Fibroblast of pulmonary artery (primary cell): ENCODE results near the gene DLK1.

ENCODE experiments used
- DNase-seq: peaks from one replicate; pipeline ENCODE4 v3.0.0-alpha.2; 2010; ENCODE audit warnings: low read depth
- H3K4me3 ChIP-seq: replicated peaks from 2 replicates; pipeline ENCODE4 v1.5.1; 2011; ENCODE audit warnings: low read depth, mild to moderate bottlenecking, control low read depth, low read length, moderate library complexity
- TF ChIP-seq, protein P1 (sequence below): IDR thresholded peaks from 2 replicates; pipeline ENCODE4 v1.5.1; 2011; ENCODE audit warnings: mild to moderate bottlenecking, control low read depth, low read length, inconsistent platforms; ENCODE audit errors: missing control alignments

Gene DLK1

GRCh38 chr14:100771121-100771800 is 44.6 kb downstream of the DLK1 start:
- peak; percentile 14 for DNase-seq
- TF ChIP-seq, protein P1, sequence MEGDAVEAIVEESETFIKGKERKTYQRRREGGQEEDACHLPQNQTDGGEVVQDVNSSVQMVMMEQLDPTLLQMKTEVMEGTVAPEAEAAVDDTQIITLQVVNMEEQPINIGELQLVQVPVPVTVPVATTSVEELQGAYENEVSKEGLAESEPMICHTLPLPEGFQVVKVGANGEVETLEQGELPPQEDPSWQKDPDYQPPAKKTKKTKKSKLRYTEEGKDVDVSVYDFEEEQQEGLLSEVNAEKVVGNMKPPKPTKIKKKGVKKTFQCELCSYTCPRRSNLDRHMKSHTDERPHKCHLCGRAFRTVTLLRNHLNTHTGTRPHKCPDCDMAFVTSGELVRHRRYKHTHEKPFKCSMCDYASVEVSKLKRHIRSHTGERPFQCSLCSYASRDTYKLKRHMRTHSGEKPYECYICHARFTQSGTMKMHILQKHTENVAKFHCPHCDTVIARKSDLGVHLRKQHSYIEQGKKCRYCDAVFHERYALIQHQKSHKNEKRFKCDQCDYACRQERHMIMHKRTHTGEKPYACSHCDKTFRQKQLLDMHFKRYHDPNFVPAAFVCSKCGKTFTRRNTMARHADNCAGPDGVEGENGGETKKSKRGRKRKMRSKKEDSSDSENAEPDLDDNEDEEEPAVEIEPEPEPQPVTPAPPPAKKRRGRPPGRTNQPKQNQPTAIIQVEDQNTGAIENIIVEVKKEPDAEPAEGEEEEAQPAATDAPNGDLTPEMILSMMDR = no peak
- no peak overlapping the region for H3K4me3 ChIP-seq

DNA sequence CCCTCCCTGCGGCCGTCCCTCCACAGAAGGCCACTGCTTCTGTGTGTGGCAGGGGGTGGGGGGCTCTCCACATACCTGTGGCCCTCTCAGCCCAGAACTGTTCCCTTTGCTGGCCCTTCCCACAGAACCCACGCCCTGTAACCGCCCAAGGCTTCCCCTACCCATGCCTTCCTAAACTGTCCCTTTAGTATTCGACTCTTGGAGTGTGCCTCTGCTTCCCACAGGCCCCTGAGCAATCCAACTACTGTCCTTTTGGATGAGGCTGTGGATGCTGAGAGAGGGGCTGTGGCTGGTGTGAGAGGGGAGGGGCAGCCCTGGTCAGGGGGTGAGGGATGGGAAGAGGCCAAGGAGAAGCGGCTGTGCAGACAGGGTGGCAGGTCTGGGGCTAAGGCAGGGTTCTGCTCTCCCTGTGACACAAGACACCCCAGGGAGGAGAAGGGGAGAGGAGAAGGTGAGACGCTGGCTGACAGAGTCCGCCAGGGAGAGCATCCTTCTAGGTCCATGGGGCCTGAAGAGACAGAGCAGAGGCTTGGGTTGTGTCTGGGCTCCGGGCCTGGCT is 46.0 kb downstream of the DLK1 start:
- H3K4me3 ChIP-seq = no peak overlapping the region
- TF ChIP-seq, protein P1 = no peak
- no peak for DNase-seq

GRCh38 chr14:100773331-100774163 is 46.9 kb downstream of the DLK1 start:
- TF ChIP-seq, protein P1 = no peak
- DNase-seq = no peak
- H3K4me3 ChIP-seq = no peak overlapping the region

DNA sequence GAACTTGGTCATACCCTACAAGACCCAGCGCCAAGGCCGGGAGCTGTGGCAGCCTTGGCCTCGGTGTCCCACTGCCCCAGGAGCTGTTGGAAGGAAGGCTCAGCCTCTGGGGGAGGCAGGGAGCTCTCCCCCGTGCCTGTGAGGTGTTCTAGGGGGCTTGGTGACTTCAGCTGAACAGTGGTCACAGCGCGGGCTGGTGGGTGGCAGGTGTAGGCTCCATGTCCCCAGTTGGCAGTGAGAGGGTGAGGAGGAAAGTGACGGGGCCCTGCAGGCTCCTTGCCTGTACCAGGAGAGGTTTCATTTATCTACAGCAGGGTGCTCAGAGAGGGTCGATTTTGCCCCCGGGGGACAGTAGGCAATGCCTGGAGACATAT is 47.5 kb downstream of the DLK1 start:
- no peak overlapping the region for H3K4me3 ChIP-seq
- TF ChIP-seq, protein P1 = no peak
- no peak for DNase-seq

GRCh38 chr14:100775351-100775830 is 48.7 kb downstream of the DLK1 start:
- no peak for DNase-seq
- H3K4me3 ChIP-seq = no peak overlapping the region
- TF ChIP-seq, protein P1 = no peak

DNA sequence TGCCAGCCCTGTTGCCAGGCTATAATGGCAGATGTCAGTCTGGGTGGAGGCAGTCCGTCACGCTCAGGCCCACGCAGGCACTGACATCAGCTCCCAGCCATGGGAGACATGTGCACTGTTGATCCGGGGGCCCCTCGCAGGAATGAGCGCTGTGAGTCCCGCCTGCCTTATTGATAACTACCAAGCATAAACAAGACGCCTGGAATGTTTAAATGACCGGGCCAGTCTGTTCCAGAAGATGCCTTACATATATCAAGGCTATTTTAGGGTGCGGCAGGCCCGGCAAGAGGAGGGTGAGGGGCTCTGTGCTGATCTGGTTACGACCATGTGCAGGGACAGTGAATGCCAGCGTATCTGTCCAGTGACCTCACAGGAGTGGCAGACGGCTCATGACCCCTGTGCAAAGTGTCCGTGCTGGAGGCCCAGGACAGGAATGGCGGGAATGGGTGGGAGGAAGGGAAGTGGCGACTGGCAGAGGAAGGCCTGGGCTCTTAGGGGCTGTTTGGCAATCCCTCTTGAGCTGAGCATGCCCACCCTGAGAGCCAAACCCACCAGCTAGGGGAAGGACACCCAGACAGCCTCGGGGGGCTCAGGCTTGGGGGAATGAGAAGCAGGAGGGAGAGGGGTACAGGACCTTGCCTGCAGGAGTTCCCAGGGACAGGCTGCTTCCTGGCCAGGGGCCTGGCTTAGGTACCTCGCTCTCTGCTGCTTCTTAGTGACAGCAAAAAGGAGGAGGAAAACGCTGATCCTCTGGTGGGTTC is 49.3 kb downstream of the DLK1 start:
- no peak overlapping the region for H3K4me3 ChIP-seq
- TF ChIP-seq, protein P1 = no peak
- DNase-seq = no peak
